ENCODE measurements around the gene RABGAP1L.
"Not testable (repeated sequence)": the region's sequence is repeated elsewhere in the genome, so short reads cannot be mapped to it uniquely, and the experiment has no call there.

RABGAP1L gene

DNA sequence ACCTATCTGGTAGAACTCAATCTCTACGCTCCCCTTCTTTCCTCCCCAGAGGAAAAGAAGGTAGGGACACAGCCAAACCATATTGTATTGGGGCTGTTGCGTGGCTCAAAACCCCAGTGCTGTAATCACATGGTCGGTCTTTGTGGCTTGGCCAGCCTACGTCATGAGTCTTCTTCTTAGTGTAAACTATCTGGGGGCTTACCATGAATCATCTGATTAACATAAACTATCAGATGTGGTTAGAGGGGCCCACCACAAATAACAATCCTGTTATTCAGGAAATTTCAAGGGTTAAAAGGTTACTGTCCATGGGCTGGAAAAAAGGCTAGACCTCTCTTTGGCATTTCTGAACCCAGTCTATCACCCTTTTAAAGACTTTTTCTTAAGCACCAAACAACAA is 238.9 kb downstream of the RABGAP1L start:
- DNase-seq, result no peak

DNA sequence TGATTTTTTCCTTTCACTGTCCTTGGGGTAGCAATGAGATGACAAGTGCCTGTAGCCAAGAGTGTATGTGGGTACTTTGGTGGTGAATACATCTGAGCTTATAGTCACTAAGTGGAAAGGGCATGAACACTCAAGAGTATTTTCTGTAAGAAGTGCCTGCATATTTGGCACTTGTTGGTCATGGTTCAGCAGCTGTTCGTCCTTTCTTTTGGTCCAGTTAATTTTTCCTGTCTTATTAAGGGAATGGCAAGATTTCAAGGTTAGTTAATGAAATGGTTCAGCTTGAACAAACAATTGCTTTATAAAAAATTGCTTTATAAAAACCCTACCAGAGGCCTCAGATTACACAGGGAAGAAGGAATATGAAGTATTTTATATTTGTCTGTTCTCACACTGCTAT is 239.9 kb downstream of the RABGAP1L start:
- no peak for DNase-seq

DNA sequence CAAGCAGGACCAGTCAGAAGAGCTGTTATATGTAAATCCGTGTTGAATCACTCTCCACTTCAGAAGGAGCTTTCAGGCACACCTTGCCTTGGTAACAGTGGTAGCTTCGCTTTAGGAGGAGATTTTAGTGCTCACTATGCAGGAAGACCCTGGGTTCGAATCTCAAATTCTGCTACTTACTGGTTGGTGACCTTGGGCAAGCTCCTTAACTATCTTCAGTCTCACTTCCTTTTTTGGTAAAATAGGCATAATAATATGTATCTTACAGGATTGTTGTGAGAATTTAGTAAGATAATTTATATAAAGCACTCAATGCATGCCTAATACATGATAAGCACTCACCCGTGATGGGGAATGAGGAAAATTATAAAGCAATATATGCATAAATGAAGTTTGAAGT is 241.8 kb downstream of the RABGAP1L start:
- DNase-seq, result no peak

DNA sequence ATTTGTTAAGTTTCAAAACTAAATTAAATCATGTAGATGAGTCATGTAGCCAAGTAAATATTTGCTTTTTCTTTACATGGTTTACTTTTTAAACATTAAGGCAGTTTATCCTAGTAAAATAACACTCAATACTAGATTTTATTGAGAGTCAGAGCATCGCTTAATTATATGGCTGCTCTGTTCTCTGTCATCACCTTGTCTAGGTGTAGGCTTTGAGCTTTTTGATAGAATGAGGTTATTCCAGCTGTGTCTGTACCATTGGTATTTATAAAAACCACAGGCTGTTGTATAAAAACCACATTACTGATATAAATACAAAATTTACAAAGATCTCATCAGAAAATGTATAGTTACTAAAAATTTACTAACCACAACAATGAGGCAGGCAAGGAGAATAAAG is 245.9 kb downstream of the RABGAP1L start:
- DNase-seq, result no peak

DNA sequence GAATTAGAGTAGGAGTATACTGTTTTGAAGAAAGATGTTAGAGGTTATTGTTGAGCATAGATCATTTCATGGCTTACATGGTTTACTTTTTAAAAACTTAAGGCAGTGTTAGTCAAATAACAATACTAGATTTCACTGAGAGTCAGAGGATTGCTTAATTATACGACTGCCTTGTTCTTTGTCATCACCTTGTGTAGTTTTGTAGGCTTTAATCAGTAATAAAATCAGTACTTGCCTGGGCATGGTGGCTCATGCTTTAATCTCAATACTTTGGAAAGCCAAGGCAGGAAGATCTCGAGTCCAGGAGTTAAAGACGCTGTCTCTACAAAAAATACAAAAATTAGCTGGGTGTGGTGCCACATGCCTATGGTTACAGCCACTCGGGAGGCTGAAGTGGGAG is 247.1 kb downstream of the RABGAP1L start:
- no peak for DNase-seq

DNA sequence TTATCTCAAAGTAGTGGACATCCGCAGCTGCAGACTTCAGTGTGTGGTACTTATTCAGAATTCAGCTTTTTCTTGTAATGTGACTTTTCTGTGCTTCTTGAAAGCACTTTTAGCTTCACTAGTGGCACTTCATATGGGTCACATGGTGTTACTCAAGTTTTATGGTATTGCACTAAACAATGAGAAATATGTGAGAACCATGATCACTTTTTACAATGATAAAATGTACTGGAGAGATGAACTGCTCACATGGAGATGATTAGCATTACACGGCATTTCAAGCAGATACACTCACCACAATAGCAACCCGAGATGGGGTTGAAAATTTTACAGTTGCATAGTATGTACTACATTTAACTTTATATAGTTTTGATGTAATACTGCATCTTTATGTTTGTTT is 248.3 kb downstream of the RABGAP1L start:
- no peak for DNase-seq

DNA sequence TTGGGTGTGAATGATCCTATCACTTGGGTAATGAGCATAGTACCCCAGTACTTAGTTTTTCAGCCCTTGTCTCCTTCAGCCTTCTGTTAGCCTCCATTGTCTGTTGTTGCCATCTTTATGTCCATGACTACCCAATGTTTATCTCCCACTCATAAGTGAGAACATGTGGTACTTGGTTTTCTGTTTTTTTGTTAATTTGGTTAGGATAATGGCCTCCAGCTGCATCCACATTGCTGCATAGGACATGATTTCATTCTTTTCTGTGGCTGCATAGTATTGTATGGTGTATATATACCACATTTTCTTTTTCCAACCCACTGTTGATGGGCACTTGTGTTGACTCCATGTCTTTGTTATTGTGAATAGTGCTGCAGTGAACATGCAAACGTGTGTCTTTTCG is 248.8 kb downstream of the RABGAP1L start:
- DNase-seq, result no peak

DNA sequence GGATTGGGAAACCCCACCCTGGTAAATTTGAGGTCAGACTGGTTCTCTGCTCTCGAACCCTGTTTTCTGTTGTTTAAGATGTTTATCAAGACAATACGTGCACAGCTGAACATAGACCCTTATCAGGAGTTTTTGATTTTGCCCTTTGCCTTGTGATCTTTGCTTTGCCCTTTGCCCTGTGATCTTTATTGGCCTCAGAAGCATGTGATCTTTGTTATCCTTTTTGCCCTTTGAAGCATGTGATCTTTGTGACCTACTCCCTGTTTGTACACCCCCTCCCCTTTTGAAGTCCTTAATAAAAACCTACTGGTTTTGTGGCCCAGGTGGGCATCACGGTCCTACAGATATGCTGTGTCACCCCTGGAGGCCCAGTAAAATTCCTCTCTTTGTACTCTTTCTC is 250.5 kb downstream of the RABGAP1L start:
- not testable (repeated sequence) for DNase-seq

DNA sequence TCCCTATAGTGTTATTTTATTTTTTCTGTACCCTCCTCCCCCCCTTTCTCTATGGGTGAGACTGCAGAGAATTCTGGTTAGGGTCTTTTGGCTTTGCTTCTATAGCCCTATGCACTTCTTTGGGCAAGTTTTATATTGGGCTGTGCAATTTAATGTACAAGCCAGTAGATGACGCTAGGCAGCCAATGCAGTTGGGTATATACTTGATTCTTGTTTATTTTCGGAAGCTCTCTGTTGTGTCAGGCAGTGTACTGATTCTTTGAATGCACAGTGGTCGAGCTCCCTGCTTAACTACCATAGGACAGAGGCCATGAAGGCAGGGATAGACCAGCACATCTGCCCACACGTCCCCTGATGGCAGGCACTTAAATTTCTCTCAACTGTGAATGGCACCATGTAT is 254.3 kb downstream of the RABGAP1L start:
- DNase-seq, result no peak

DNA sequence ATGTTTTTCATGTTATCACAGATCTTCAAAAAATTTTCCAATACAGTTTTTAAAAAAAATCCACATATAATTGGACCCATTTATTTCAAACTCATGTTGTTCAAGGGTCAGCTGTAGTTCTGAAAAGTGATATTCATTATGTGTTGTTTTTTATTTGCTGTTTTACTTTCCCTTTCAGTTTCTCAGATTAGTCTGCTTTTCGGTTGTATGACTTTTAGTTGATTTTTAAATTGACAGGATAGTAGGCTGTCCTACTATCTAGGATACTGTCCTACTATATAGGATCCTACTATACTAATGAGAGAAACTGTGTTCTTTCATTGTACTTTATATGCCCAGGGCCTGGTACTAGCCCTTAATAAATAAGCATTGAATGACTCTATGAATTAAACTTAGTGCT is 254.9 kb downstream of the RABGAP1L start:
- no peak for DNase-seq

DNA sequence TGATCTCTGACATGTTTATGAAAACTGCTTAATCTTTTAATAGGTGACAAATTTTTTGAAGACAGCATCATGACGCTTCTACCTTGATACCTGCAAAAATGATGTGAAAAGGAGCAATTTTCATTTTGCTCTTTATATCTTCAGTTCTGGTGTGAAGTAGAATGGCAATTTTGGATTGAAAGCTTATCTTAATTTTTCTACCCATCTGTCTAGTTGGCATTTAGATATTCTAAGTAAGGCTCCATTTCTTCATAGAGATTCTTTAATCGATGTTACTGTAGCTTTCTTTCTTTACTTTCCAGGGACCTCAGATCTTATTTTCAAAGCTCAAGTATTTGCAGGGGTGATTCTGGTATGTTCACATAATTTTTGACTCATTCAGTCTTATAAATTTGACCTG is 256.2 kb downstream of the RABGAP1L start:
- DNase-seq, result no peak

DNA sequence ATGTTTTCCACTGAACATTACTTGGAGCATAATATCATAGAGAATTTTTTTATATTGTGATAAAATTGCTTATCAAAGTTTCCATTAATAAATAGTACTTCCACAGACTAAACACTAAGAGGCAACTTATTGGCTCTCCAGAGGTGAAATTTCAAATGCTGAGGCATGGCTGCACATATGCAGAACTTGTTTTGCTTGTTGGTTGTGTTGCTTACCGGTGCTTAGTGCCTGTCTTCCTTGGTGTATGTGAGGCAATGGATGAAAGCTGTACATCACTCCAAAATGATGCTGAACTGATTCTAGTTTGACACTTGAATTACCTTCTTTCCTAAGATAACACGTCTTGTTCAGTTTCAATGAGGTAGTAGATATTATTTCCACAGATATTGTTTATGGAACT is 258.6 kb downstream of the RABGAP1L start:
- no peak for DNase-seq

DNA sequence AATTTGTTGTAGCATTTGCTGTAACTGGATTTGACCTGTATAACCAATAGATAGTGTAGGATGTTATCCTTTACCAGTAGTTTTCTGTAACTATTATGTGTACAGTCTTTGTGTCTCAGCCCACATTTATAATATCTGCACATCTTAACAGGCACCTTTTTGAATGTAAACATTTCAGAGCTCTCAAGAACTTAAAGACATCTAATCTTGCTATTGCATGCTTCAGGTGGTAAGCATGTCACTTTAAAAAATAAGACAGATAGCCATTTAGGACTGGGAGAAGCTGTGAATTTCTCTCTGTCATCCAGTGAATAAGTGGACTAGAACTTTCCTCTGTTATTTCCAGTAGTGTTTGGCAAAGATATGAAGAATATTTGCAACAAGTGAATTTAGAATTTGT is 265.8 kb downstream of the RABGAP1L start:
- DNase-seq, result no peak

DNA sequence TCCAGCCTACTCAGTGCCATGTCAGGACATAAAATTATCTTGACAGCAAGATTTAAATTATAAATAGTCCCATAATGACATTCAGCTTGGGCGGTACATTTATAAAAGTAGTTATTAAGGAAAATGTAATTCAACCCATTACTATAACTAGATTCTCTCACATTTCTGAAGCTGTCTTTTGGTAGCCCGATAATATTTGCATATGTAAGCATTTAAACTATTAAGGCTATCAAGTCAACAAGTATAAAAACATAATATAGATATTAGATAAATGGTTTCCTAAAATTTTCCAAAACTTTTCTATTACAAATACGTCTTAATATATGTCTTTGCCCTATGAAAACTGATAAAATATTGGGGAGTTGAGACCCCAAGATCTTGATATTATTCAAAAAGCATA is 266.8 kb downstream of the RABGAP1L start:
- DNase-seq, result no peak

DNA sequence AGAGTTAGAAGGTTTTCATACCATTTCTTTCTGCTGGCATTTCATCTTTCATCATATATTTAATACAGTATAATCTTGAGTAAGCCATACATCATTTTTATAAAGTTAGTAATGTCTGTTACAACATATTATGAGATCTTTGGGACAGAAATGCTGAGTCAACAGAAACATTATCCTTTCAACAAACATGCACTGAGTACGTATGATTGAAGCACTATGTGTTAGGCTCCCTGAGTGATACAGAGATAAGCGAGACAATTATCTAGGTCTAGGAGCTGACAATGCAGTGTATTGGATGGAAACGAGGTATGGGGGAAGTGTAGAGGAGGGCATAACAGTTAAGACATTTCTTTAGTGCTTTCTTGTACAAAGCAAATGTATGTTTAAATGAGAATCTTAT is 268.7 kb downstream of the RABGAP1L start:
- DNase-seq, result no peak

DNA sequence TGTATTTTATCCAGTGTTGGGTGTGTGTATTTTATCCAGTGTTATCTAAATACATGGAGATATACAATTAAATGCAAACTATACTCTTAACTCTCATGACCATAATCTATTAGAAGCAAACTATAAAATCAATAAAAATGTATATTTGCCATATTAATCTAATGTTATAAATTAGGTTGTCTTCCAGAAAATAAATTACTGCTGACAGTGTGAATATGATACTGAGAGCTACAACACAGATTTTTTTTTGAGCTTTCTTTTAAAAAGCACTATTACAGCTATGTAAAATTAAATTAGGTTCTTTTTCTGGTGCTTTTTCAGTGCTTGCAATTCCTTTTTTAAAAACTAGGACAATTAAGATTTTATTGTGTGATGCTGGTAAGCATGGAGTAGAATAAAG is 269.4 kb downstream of the RABGAP1L start:
- no peak for DNase-seq

DNA sequence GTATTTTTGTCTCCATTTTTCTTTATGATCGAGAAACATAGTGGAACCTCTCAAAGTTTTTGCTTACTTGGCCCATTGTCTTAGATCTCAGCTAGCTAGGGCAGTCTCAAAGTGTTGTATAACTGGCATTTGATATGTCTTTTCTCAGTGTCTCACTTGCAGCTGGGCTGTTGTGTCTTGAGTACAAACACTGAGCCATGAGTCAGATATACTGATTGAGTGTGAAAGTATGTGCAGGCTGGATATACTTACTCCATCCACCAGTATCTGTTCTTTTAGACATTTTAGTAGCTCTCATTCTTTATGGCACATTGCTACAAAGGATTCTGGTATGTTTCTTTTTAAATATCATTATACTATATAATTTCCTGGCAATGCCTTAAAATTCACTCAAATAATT is 274.1 kb downstream of the RABGAP1L start:
- DNase-seq, result no peak

DNA sequence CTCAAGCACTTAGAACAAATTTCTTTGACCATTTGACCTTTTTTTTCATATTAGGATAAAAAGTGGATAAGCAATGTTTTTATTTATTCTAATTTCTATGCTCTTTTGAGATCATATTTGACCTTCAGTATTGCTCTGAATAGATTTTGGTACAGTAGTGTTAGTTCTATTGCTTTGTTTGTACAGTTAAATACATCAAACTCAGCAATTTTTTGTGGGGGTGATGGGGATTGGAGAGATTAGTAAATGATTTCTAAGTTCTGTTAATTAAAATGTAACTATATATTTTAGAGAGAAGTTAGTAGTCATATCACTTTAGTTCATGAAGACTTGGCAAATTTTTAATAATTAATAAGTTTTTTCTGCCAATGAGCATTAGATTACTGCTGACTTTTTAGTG is 286.0 kb downstream of the RABGAP1L start:
- DNase-seq, result no peak

DNA sequence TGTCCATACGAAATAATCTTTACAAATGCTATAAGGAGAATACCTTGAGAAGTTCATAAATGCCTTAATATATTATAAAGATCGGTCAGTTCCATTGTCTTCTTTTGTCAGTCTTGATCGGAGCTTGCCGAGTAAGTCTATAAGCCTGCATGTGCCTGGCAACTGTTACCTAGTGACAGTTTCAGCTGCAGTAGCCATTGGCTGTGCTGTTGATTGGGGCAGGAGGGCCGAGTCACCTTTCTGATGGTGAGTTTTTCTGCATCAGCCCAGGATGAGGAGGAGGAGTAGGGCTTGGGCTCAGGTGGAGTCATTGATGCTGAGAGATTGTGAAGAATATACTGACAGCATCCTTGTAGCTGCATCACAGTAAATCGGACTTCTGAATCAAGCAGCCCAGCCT is 286.5 kb downstream of the RABGAP1L start:
- no peak for DNase-seq

DNA sequence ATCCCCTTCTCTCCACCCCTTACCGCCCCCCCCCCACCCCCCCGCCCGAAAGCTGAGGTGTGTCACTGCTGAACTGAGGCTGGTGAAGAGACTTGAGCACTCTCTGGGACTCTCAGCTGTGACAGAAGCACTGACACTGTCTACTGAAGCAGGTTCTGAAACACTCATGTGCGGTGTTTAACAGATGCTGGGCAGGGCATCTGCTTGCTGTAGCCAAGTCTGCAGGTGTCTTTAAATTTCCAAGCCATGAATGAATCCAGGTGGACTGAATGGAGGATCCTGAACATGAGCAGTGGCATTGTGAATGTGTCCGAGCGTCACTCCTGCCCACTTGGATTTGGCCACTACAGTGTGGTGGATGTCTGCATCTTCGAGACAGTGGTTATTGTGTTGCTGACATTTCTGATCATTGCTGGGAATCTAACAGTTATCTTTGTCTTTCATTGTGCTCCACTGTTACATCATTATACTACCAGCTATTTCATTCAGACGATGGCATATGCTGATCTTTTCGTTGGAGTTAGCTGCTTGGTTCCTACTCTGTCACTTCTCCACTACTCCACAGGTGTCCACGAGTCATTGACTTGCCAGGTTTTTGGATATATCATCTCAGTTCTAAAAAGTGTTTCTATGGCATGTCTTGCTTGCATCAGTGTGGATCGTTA is 288.7 kb downstream of the RABGAP1L start, which contains the start of gene GPR52:
Gene GPR52, plus strand, starts transcription at position 99 of the 665 bp plus-strand sequence. Its CDS starts 148 bp downstream, at position 247.
- DNase-seq, result no peak

DNA sequence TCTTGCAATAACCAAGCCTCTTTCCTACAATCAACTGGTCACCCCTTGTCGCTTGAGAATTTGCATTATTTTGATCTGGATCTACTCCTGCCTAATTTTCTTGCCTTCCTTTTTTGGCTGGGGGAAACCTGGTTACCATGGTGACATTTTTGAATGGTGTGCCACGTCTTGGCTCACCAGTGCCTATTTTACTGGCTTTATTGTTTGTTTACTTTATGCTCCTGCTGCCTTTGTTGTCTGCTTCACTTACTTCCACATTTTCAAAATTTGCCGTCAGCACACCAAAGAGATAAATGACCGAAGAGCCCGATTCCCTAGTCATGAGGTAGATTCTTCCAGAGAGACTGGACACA is 289.2 kb downstream of the RABGAP1L start:
- DNase-seq, result no peak

DNA sequence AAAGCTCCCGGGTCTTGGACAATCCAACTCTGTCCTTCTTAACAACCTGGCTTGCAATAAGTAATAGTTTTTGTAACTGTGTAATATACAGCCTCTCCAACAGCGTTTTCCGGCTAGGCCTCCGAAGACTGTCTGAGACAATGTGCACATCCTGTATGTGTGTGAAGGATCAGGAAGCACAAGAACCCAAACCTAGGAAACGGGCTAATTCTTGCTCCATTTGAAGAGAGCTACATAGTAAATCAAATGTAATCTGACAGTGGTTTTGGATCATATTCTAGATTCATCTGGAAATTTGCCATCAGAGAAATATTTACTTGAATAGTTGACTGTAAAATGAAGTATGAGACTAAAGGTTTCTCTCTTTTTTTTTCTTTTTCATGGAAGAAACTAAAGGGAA is 289.7 kb downstream of the RABGAP1L start:
- DNase-seq, result no peak

DNA sequence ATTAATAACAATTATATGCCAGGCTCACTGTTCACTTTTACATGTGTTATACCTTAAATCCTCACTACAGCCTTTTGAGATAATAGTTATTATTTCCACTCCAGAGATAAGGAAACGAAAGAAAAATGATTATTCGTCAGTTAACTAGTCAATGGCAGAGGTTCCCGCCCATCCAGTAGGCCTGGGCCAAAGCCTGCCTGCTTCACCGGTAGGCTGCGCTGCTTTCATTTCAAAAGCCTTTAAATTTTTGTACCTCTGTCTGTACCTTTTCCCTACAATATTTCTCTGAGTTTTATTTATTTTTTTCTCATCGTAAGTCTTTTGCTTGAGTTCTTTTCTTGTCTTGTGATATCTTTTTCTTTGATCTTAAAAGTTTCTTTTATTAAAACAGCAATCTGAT is 292.1 kb downstream of the RABGAP1L start:
- no peak for DNase-seq

DNA sequence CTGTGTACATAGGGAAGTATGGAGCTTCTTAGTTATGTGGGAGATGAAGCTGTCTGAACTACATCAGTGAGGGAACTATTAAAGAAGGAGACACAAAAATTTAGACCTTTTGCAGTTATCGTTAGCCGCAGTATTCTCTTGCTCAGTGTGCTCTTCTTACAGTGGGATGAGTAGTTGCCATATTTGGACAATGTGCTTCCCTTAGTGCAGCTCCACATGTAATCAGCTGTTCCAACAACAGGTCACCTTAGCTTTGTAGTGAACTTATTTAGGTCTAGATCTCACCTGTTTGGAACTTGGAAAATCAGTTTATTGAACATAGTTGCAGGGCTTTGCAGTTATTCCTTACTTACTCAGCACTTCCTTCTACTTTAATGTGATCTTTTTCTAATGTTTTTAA is 306.5 kb downstream of the RABGAP1L start:
- no peak for DNase-seq

DNA sequence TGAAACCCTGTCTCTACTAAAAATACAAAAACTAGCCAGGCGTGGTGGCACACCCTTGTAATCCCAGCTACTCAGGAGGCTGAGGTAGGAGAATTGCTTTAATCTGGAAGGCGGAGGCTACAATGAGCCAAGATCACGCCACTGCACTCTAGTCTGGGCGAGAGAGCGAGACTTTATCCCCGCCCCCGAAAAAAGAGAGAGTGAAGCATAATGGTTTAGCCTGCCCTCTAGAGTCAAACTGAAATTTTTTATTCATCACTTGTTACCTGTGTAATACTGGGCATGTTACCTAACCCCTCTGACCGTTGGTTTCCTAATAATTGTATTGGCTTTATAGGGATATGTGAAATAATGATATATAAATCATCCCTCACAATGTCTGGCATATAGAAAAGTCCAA is 307.3 kb downstream of the RABGAP1L start:
- no peak for DNase-seq

DNA sequence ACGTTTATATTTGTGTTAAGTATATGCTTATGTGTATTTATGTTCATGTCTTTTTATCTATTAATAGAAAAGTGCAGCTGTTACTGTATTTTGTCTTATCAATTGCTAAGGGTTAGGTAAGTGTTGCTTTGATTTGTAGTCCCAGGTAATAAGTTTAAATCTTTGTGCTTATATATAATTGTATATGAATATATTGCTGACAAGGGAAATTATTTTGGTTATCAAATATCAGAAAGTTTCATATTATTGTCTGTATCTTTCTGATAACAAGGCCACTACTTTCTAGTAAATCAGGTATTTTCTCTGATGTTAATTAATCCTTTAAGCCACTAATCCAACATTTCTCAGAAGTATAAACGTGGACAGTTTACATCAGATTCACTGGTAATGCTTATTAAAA is 309.7 kb downstream of the RABGAP1L start:
- DNase-seq, result no peak
